ENCODE results near the gene LRFN2. TPM values are rescaled to one million over a fixed set of nuclear protein-coding genes. Genes with fewer than 3 reads are reported as not detected.

Gene LRFN2
- total RNA-seq, 4 donors from 2014 or later: 0.18 to 2.2 (median 0.34) TPM

DNA sequence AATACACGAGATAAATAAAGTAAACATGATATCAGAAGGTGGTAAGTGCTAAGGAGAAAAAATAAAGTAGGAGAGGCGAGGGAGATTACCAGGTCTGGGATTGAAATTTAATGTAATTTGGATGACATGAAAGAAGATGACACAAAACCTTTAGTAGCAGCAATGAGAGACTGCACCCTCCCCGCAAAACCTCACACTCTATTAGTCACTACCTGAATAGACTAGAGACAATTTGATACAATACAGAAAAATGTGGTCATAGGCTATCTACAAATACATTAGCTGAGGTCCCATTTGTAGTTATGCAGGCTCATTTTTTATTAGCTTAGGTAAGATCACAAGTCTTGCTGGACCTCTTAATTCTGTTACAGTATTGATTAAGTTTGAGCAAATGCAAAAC, 125.5 kb downstream of the LRFN2 start:
- no peak overlapping the region for H3K4me3 ChIP-seq
- intact Hi-C loops (cut with DNase I): no loop called here
- 62 to 66% methylated on average over 3 of the region's 3 CpGs for WGBS, 2 donors
- H3K4me1 ChIP-seq: no peaks in the 10 kb centered on the region
- no peak overlapping the region for H3K27ac ChIP-seq
- no peaks in the 10 kb centered on the region for H3K36me3 ChIP-seq
- H3K27me3 ChIP-seq: peaks cover 0 to 10% (median 0%) of the 10 kb centered on the region in 4 donors
- no peak for TF ChIP-seq POLR2A (IDR thresholded peaks at IDR 0.05)
- TF ChIP-seq, protein P1, sequence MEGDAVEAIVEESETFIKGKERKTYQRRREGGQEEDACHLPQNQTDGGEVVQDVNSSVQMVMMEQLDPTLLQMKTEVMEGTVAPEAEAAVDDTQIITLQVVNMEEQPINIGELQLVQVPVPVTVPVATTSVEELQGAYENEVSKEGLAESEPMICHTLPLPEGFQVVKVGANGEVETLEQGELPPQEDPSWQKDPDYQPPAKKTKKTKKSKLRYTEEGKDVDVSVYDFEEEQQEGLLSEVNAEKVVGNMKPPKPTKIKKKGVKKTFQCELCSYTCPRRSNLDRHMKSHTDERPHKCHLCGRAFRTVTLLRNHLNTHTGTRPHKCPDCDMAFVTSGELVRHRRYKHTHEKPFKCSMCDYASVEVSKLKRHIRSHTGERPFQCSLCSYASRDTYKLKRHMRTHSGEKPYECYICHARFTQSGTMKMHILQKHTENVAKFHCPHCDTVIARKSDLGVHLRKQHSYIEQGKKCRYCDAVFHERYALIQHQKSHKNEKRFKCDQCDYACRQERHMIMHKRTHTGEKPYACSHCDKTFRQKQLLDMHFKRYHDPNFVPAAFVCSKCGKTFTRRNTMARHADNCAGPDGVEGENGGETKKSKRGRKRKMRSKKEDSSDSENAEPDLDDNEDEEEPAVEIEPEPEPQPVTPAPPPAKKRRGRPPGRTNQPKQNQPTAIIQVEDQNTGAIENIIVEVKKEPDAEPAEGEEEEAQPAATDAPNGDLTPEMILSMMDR (IDR thresholded peaks at IDR 0.05): no peak
- no peak for DNase-seq
- H3K9me3 ChIP-seq: no peaks in the 10 kb centered on the region

DNA sequence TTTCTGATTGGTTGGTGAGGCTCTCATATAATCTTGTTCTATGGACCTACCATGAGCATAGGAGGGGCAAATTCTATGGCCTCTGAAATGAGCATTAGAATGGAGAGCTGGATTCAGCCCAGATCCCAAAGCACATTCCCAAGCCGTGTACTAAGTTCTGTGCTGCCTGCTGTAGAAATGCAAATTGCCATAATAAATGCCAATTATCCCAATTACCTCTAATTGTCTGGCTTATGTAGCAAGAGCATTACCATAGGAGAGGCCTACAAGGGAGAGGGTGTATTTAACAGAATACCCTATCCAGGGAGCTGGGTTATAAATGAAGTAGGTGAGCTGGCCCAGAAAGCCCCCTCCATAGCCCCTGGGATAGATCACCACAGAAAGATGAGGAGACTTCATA, 126.8 kb downstream of the LRFN2 start:
- Histone ChIP-seq H3K4me1 (no peaks in the 10 kb centered on the region), H3K4me3 (no peak overlapping the region), H3K27ac (no peak overlapping the region), H3K36me3 (no peaks in the 10 kb centered on the region), H3K27me3 (peaks cover 0 to 6% (median 0%) of the 10 kb centered on the region in 4 donors), H3K9me3 (no peaks in the 10 kb centered on the region)
- WGBS, 2 donors: 56 to 63% methylated on average over 1 of the region's 1 CpG
- TF ChIP-seq, protein P1 (IDR thresholded peaks at IDR 0.05): no peak
- TF ChIP-seq POLR2A (IDR thresholded peaks at IDR 0.05): no peak
- no peak for DNase-seq
- intact Hi-C loops (cut with DNase I): no loop called here

DNA sequence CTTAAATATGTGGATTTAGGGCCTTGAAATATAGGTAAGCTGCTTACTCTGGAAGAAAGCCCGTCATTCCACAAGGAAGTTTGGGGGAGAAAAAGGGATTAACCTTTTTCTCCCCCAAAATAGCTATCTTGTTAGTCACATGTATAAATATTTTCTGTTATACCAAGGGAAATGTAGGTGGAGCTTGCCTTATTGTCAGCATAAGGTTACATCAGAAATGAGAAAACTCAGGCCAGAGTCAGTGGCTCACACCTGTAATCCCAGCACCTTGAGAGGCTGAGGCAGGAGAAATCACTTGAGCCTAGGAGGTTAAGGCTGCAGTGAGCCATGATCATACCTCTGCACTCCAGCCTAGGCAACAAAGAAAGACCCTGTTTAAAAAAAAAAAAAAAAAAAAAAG, 129.9 kb downstream of the LRFN2 start:
- Histone ChIP-seq H3K4me3 (no peak overlapping the region), H3K27ac (no peak overlapping the region), H3K27me3 (peaks cover 0 to 12% (median 0%) of the 10 kb centered on the region in 4 donors), H3K9me3 (no peaks in the 10 kb centered on the region), H3K4me1 (no peaks in the 10 kb centered on the region), H3K36me3 (no peaks in the 10 kb centered on the region)
- TF ChIP-seq POLR2A (IDR thresholded peaks at IDR 0.05): no peak
- TF ChIP-seq, protein P1 (IDR thresholded peaks at IDR 0.05): no peak
- 63 to 65% methylated on average over 1 of the region's 1 CpG for WGBS, 2 donors
- intact Hi-C loops (cut with DNase I): no loop called here
- DNase-seq: no peak

DNA sequence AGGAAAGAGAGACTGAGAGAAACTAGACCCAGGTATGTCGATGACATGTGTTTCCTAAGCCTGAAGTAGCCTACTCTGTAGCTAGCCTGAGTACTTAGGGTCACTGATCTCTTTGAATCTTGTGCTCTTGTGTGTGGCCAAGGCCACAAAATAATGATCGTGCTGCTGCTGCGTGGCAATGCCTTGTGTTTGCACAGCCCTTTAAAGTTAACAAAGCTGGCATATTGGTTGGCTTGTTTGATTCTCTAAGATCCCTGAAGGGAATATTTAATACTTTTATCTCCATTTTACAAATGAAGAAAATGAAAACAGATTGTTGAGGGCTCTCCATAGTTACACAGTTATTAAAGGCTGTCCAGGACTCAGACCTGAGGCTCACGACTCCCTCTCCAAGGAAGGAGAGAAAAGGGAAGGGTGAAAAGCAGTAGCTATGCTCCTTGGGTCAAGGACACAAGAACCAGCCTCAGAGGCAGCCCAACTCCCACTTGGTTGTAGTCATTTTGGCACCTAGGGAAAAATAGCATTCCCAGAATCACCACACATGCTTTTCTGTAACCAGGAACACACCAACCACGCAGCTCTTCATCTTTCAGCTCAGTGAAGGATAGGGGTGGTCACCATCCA, 130.7 kb downstream of the LRFN2 start:
- Histone ChIP-seq H3K27me3 (peaks cover 0 to 16% (median 0%) of the 10 kb centered on the region in 4 donors), H3K27ac (no peak overlapping the region), H3K4me1 (no peaks in the 10 kb centered on the region), H3K4me3 (no peak overlapping the region), H3K9me3 (no peaks in the 10 kb centered on the region), H3K36me3 (no peaks in the 10 kb centered on the region)
- 73 to 79% methylated on average over 5 of the region's 5 CpGs for WGBS, 2 donors
- intact Hi-C loops (cut with DNase I): no loop called here
- TF ChIP-seq, protein P1 (IDR thresholded peaks at IDR 0.05): no peak
- no peak for TF ChIP-seq POLR2A (IDR thresholded peaks at IDR 0.05)
- DNase-seq: no peak

DNA sequence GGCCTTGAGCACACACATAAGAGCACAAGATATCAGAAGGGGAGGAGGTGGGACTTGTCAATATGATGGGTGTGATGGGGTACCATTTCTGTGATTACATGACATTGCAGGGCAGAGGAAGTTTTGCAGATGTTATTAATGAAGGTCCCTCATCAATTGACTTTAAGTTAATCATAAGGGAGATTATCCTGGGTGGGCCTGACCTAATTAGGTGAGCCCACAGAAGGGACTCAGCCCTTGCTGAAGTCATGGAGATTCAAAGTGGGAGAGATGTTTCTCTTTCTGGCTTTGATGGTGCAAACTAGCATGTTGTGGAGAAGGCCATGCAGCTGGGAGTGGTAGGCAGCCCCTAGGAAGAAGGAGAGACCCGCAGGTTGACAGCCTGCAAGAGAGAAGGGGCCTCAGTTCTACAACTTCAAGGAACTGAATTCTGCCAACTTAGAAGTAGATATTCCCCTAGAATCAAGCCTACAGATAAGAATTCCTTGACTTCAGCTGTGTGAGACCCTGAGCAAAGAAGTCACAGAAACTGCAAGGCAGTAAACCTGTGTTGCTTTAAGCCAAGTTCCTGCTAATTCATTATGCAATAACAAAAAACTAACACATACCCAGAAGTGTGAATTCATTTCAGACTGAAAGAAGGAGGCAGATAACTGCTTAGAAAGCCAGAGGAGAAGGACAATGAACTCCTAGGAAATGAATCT, 131.3 kb downstream of the LRFN2 start:
- no peaks in the 10 kb centered on the region for H3K4me1 ChIP-seq
- no peaks in the 10 kb centered on the region for H3K36me3 ChIP-seq
- no peak for DNase-seq
- H3K9me3 ChIP-seq: no peaks in the 10 kb centered on the region
- intact Hi-C loops (cut with DNase I): no loop called here
- H3K27me3 ChIP-seq: peaks cover 0 to 16% (median 0%) of the 10 kb centered on the region in 4 donors
- H3K4me3 ChIP-seq: no peak overlapping the region
- H3K27ac ChIP-seq: no peak overlapping the region
- 71 to 100% methylated on average over 1 of the region's 1 CpG for WGBS, 2 donors
- TF ChIP-seq, protein P1 (IDR thresholded peaks at IDR 0.05): no peak
- TF ChIP-seq POLR2A (IDR thresholded peaks at IDR 0.05): no peak
